Heart left ventricle (tissue), 16 donors: ENCODE results near the gene RPL3. TPM values are rescaled to one million over a fixed set of nuclear protein-coding genes. Genes with fewer than 3 reads are reported as not detected.

Experiments
- ATAC-seq, 4 donors: fragments of 200-7000 bp; cut with Tn5 transposase; one replicate each; pipeline ENCODE4 v1.9.1; 2020 to 2022; ENCODE audit warnings: moderate library complexity in 4 of 4, mild to moderate bottlenecking in 3 of 4, moderate number of reproducible peaks in 1 of 4
- DNase-seq, 5 donors: peaks; one replicate each; pipeline ENCODE4 v3.0.0-alpha.2; 2020
- H3K27ac ChIP-seq, 12 donors: fragments of 200-600 bp; sonication (generic) in 4 of 12; one replicate each; pipeline versions ENCODE4 v1.5.0 to v1.8.0; 2016 to 2022; ENCODE audit warnings: mild to moderate bottlenecking in 2 of 12
- H3K27me3 ChIP-seq, 9 donors: fragments of 200-600 bp; sonication (generic) in 2 of 9; one replicate each; pipeline versions ENCODE4 v1.5.1 to v1.8.0; 2016 to 2022; ENCODE audit warnings: mild to moderate bottlenecking in 3 of 9
- H3K36me3 ChIP-seq, 9 donors: fragments of 200-600 bp; sonication (generic) in 2 of 9; one replicate each; pipeline versions ENCODE4 v1.5.0 to v1.8.0; 2018 to 2022; ENCODE audit warnings: mild to moderate bottlenecking in 2 of 9
- H3K4me1 ChIP-seq, 12 donors: fragments of 200-600 bp; sonication (generic) in 4 of 12; one replicate each; pipeline versions ENCODE4 v1.5.0 to v1.8.0; 2016 to 2022; ENCODE audit warnings: mild to moderate bottlenecking in 3 of 12
- H3K4me3 ChIP-seq, 12 donors: fragments of 200-600 bp; sonication (generic) in 4 of 12; one replicate each; pipeline versions ENCODE4 v1.5.0 to v1.8.0; 2017 to 2022; ENCODE audit warnings: mild to moderate bottlenecking in 9 of 12, moderate library complexity in 4 of 12
- H3K9me3 ChIP-seq, 12 donors: fragments of 200-600 bp; sonication (generic) in 4 of 12; one replicate each; pipeline versions ENCODE4 v1.5.0 to v1.8.0; 2016 to 2022; ENCODE audit warnings: mild to moderate bottlenecking in 1 of 12
- CTCF ChIP-seq, 12 donors: fragments of 200-600 bp; sonication (generic) in 4 of 12; IDR thresholded peaks; one replicate each; pipeline versions ENCODE4 v1.5.0 to v1.8.0; 2018 to 2022; ENCODE audit warnings: antibody characterized with exemption in 12 of 12, mild to moderate bottlenecking in 5 of 12
- POLR2A ChIP-seq, 2 donors: fragments of 450-650 bp; IDR thresholded peaks; one replicate each; pipeline ENCODE4 v1.6.1; 2017; ENCODE audit warnings: antibody characterized with exemption in 2 of 2, mild to moderate bottlenecking in 2 of 2, moderate library complexity in 2 of 2
- WGBS, 4 donors: extraction: QIAGEN DNeasy Blood & Tissue Kit in 2 of 4; methylation state at CpG; one replicate each; pipeline versions ENCODE4 v1.1.5 to v1.1.7; 2013 to 2018; 5-methylcytosine and 5-hydroxymethylcytosine counted together
- intact Hi-C, 10 donors: fragments of 100-400 bp; cut with DNase I; formaldehyde crosslinking; loops; one replicate each; pipeline versions ENCODE4 v1.11.1 to v1.14.2; 2022
- polyA plus RNA-seq, 2 donors: library from polyadenylated mRNA; stranded (reverse); fragments of 200-250 nt; gene quantifications; one replicate each; pipeline ENCODE4 v1.2.3, GENCODE V29; 2013
- total RNA-seq, 9 donors: library from RNA; depleted of rRNA in 2 of 9; stranded (reverse); fragments of >200 nt in 2 of 9; fragmentation: NEBNext Ultra II Directional in 3 of 9; extraction: Animal tissue kit (Norgen Biotek cat#: 25700) in 3 of 9; gene quantifications; one replicate each; pipeline versions ENCODE4 v1.1.0 to v1.2.4, GENCODE V29; 2016 to 2023
- donor health status: ischemic (EF 13 %, LVEDD 7.1; RV severe dilation, severe dysfunction).
- donor health status: healthy with polysubstance abuse.
- donor health status: DM: no; HTN: yes; CAD: no.
- donor health status: DM: no; HTN: no; CAD: no.
- donor health status: ischemic (EF 25% LVEDD 6.9; RV normal size, moderate dysfunction).
- donor health status: ischemic (EF 25% LVEDD 5.7; RV mildly dilated, moderate dysfunction).
- donor health status: healthy.
- donor health status: DM: yes; HTN: yes; CAD: no.
- donor health status: ischemic (EF 35%, LVEDD 5.7; RV mildly dilated, moderate dysfunction).
- donor health status: nonischemic (EF 11% LVEDD 7.7; RV severe dilation, severe dysfunction).
- donor health status: DM: yes; HTN: yes; CAD: no.
- donor health status: PGD.
- donor health status: ischemic (EF 29% LVEDD 5.4; RV normal size, mild dysfunction).
- donor health status: nonischemic (EF 23%, LVEDD 6.1; RV moderate dilation, normal function).

The RPL3 gene
- total and polyA plus RNA-seq, 11 donors = 237 to 1,765 (median 336) TPM

GRCh38 chr22:39268645-39269044, 50.8 kb downstream of the RPL3 start:
- ATAC-seq (peak in 1 of 4 donors; percentile 8), DNase-seq (no peak)
- Histone ChIP-seq H3K36me3 (no peaks in the 10 kb centered on the region), H3K4me3 (no peak overlapping the region), H3K4me1 (peaks cover 0 to 58% (median 27%) of the 10 kb centered on the region in 12 donors), H3K27ac (peak overlapping the region in 9 of 12 donors; percentile 6 to 81 (median 72)), H3K27me3 (no peaks in the 10 kb centered on the region), H3K9me3 (peaks cover 0 to 8% (median 2%) of the 10 kb centered on the region in 12 donors)
- TF ChIP-seq CTCF (IDR thresholded peaks at IDR 0.05) (no peak), POLR2A (IDR thresholded peaks at IDR 0.05) (no peak)
- 50 to 65% (median 57%) methylated on average over 7 of the region's 7 CpGs for WGBS, 4 donors
- intact Hi-C loops = no loop called here

- H3K4me1 ChIP-seq = peaks cover 0 to 58% (median 27%) of the 10 kb centered on the region in 12 donors
- DNase-seq (no peak), ATAC-seq (no peak)
- H3K27ac ChIP-seq = peak overlapping the region in 5 of 12 donors; percentile 1 to 77 (median 60)
- WGBS, 4 donors = 87 to 88% (median 88%) methylated on average over 8 of the region's 8 CpGs
- no peaks in the 10 kb centered on the region for H3K27me3 ChIP-seq
- TF ChIP-seq CTCF (IDR thresholded peaks at IDR 0.05) (no peak), POLR2A (IDR thresholded peaks at IDR 0.05) (no peak)
- peaks cover 0 to 8% (median 2%) of the 10 kb centered on the region in 12 donors for H3K9me3 ChIP-seq
- H3K36me3 ChIP-seq = no peaks in the 10 kb centered on the region
- no peak overlapping the region for H3K4me3 ChIP-seq
- intact Hi-C loops = no loop called here
These were observed 51.4 kb downstream of the RPL3 start for GRCh38 chr22:39267974-39268373.

- 50 to 69% (median 59%) methylated on average over 12 of the region's 12 CpGs for WGBS, 4 donors
- TF ChIP-seq POLR2A (IDR thresholded peaks at IDR 0.05) (no peak), CTCF (IDR thresholded peaks at IDR 0.05) (no peak)
- ATAC-seq (peak; percentile 31 to 79 (median 44)), DNase-seq (peak in 1 of 5 donors; percentile 57)
- Histone ChIP-seq H3K27me3 (no peaks in the 10 kb centered on the region), H3K9me3 (peaks cover 0 to 12% (median 5%) of the 10 kb centered on the region in 12 donors), H3K4me3 (no peak overlapping the region), H3K27ac (peak overlapping the region in 11 of 12 donors; percentile 34 to 83 (median 66)), H3K36me3 (no peaks in the 10 kb centered on the region), H3K4me1 (peaks cover 0 to 58% (median 27%) of the 10 kb centered on the region in 12 donors)
- intact Hi-C loops = no loop called here
These were observed 52.9 kb downstream of the RPL3 start for GRCh38 chr22:39266398-39267030.

GRCh38 chr22:39265143-39265886, 54.1 kb downstream of the RPL3 start:
- no peak overlapping the region for H3K4me3 ChIP-seq
- WGBS, 4 donors = 80 to 85% (median 84%) methylated on average over 19 to 23 of the region's 23 CpGs
- ATAC-seq = no peak
- no peaks in the 10 kb centered on the region for H3K36me3 ChIP-seq
- TF ChIP-seq POLR2A (IDR thresholded peaks at IDR 0.05) (no peak), CTCF (IDR thresholded peaks at IDR 0.05) (no peak)
- H3K4me1 ChIP-seq = peaks cover 0 to 53% (median 24%) of the 10 kb centered on the region in 12 donors
- intact Hi-C loops = no loop called here
- DNase-seq = no peak
- H3K27ac ChIP-seq = peak overlapping the region in 5 of 12 donors; percentile 29 to 82 (median 66)
- H3K9me3 ChIP-seq = peaks cover 0 to 12% (median 10%) of the 10 kb centered on the region in 12 donors
- H3K27me3 ChIP-seq = no peaks in the 10 kb centered on the region
